A673 (cell line): ENCODE results near the gene LSM10.

Experiments
- CTCF ChIP-seq: fragments of 300-800, 200-600 bp; sonication (generic); conservative IDR thresholded peaks from 2 replicates; pipeline ENCODE4 v1.5.1; 2017; ENCODE audit warnings: low read depth, mild to moderate bottlenecking, antibody characterized with exemption, low read length, moderate library complexity, mixed read lengths
- EZH2 ChIP-seq: fragments of 200-600 bp; sonication (generic); IDR thresholded peaks from 2 replicates; pipeline ENCODE4 v1.6.1; 2017; ENCODE audit warnings: borderline replicate concordance, low read depth, mild to moderate bottlenecking, mixed read lengths, antibody characterized with exemption, low read length; ENCODE audit not compliant: poor library complexity, severe bottlenecking

GRCh38 chr1:36369061-36369861 lies 28.4 kb downstream of the LSM10 start:
- TF ChIP-seq CTCF (peak; percentile 91), EZH2 (no peak)
